A673 (cell line): Measurements from ENCODE around the gene IL36B.

Source experiments
- CTCF ChIP-seq: fragments of 300-800, 200-600 bp; sonication (generic); conservative IDR thresholded peaks from 2 replicates; pipeline ENCODE4 v1.5.1; 2017; ENCODE audit warnings: low read depth, mild to moderate bottlenecking, antibody characterized with exemption, low read length, moderate library complexity, mixed read lengths
- EZH2 ChIP-seq: fragments of 200-600 bp; sonication (generic); IDR thresholded peaks from 2 replicates; pipeline ENCODE4 v1.6.1; 2017; ENCODE audit warnings: borderline replicate concordance, low read depth, mild to moderate bottlenecking, mixed read lengths, antibody characterized with exemption, low read length; ENCODE audit not compliant: poor library complexity, severe bottlenecking

- TF ChIP-seq EZH2 (no peak), CTCF (no peak)
Measured at GRCh38 chr2:113024764-113025163, 27.9 kb downstream of the IL36B start.
